Neural progenitor cell (in vitro differentiated cells): ENCODE results near the gene NFIA. TPM values are rescaled to one million over a fixed set of nuclear protein-coding genes. Genes with fewer than 3 reads are reported as not detected.

Source experiments
- DNase-seq: peaks from one replicate; pipeline ENCODE4 v3.0.0-alpha.2; 2016; ENCODE audit warnings: low spot score
- H2AFZ ChIP-seq: fragments of 200-600 bp; sonication (generic); replicated peaks from 2 replicates; pipeline ENCODE4 v1.6.1; 2016; ENCODE audit warnings: antibody characterized with exemption
- H3F3A ChIP-seq: fragments of 200-600 bp; sonication (generic); 2 replicates; pipeline ENCODE4 v1.6.1; 2016; ENCODE audit warnings: antibody characterized with exemption, low read depth
- H3K27ac ChIP-seq: fragments of 200-600 bp; sonication (generic); 2 replicates; pipeline ENCODE4 v1.5.1; 2016; ENCODE audit warnings: mild to moderate bottlenecking
- H3K27me3 ChIP-seq: fragments of 200-600 bp; sonication (generic); 2 replicates; pipeline ENCODE4 v1.6.1; 2016; ENCODE audit warnings: mild to moderate bottlenecking, moderate library complexity
- H3K36me3 ChIP-seq: fragments of 200-600 bp; sonication (generic); 2 replicates; pipeline ENCODE4 v1.5.1; 2016
- H3K4me1 ChIP-seq: fragments of 200-600 bp; sonication (generic); 2 replicates; pipeline ENCODE4 v1.6.1; 2016; ENCODE audit warnings: mixed run types
- H3K4me2 ChIP-seq: fragments of 200-600 bp; sonication (generic); 2 replicates; pipeline ENCODE4 v1.6.1; 2016
- H3K4me3 ChIP-seq: fragments of 200-600 bp; sonication (generic); 2 replicates; pipeline ENCODE4 v1.5.1; 2016
- H3K79me2 ChIP-seq: fragments of 200-600 bp; sonication (generic); 2 replicates; pipeline ENCODE4 v1.6.1; 2016; ENCODE audit warnings: low read depth
- H3K9ac ChIP-seq: fragments of 200-600 bp; sonication (generic); 2 replicates; pipeline ENCODE4 v1.6.1; 2016
- H3K9me3 ChIP-seq: fragments of 200-600 bp; sonication (generic); 2 replicates; pipeline ENCODE4 v1.5.1; 2016; ENCODE audit warnings: low read depth
- H4K20me1 ChIP-seq: fragments of 200-600 bp; sonication (generic); 2 replicates; pipeline ENCODE4 v1.6.1; 2016; ENCODE audit warnings: low read depth
- H3K27ac Mint-ChIP-seq: 3 replicates; pipeline ENCODE4 v1.8.0; 2021; ENCODE audit warnings: mixed read lengths
- H3K27me3 Mint-ChIP-seq: 2 replicates; pipeline ENCODE4 v1.8.0; 2022; ENCODE audit warnings: low read depth, mild to moderate bottlenecking, inconsistent platforms, moderate library complexity, mixed read lengths; ENCODE audit not compliant: insufficient read depth
- H3K36me3 Mint-ChIP-seq: 3 replicates; pipeline ENCODE4 v1.8.0; 2021; ENCODE audit warnings: mixed read lengths
- H3K4me1 Mint-ChIP-seq: 3 replicates; pipeline ENCODE4 v1.8.0; 2021; ENCODE audit warnings: mixed read lengths
- H3K4me3 Mint-ChIP-seq: 3 replicates; pipeline ENCODE4 v1.8.0; 2021; ENCODE audit warnings: mild to moderate bottlenecking, moderate library complexity, mixed read lengths
- H3K9me3 Mint-ChIP-seq: 3 replicates; pipeline ENCODE4 v1.8.0; 2020; ENCODE audit warnings: mixed read lengths
- CTCF ChIP-seq: fragments of 200-600 bp; sonication (generic); IDR thresholded peaks from 2 replicates; pipeline ENCODE4 v1.5.1; 2017; ENCODE audit warnings: antibody characterized with exemption, mild to moderate bottlenecking
- EZH2 ChIP-seq: fragments of 200-600 bp; sonication (generic); IDR thresholded peaks from 2 replicates; pipeline ENCODE4 v1.6.1; 2017; ENCODE audit warnings: antibody characterized with exemption, mild to moderate bottlenecking, moderate library complexity
- EZH2phosphoT487 ChIP-seq: fragments of 200-600 bp; sonication (generic); IDR thresholded peaks from 2 replicates; pipeline ENCODE4 v1.6.1; 2017; ENCODE audit warnings: antibody characterized with exemption
- total RNA-seq: library from RNA; depleted of rRNA; stranded (reverse); fragments of >200 nt; gene quantifications from 2 replicates; pipeline ENCODE4 v1.2.3, GENCODE V29; 2015; ENCODE audit warnings: low replicate concordance

Gene NFIA
- total RNA-seq, 1 donor from 2014 or later, result 5.3 TPM

- Histone ChIP-seq H3K9ac (no peak overlapping the region), H3K79me2 (no peaks in the 10 kb centered on the region), H3K27me3 (no peaks in the 10 kb centered on the region), H3K27ac (no peak overlapping the region), H3F3A (no peaks in the 10 kb centered on the region), H3K4me3 (no peak overlapping the region), H4K20me1 (no peaks in the 10 kb centered on the region), H3K36me3 (no peaks in the 10 kb centered on the region), H3K4me1 (peaks cover 25% of the 10 kb centered on the region), H3K4me2 (no peak overlapping the region), H3K9me3 (no peaks in the 10 kb centered on the region), H2AFZ (no peak overlapping the region)
- Mint-ChIP-seq H3K27me3 (peaks cover 4% of the 10 kb centered on the region), H3K27ac (no peak overlapping the region), H3K36me3 (peaks cover 8% of the 10 kb centered on the region), H3K4me1 (peaks cover 16% of the 10 kb centered on the region), H3K9me3 (no peaks in the 10 kb centered on the region), H3K4me3 (no peak overlapping the region)
- TF ChIP-seq CTCF (no peak), EZH2 (no peak), EZH2phosphoT487 (no peak)
- DNase-seq, result no peak
Measured at GRCh38 chr1:61299463-61299862, 217.1 kb downstream of the NFIA start.

- no peaks in the 10 kb centered on the region for H3K79me2 ChIP-seq
- H3F3A ChIP-seq, result no peaks in the 10 kb centered on the region
- Mint-ChIP-seq H3K36me3 (peaks cover 11% of the 10 kb centered on the region), H3K9me3 (no peaks in the 10 kb centered on the region), H3K27me3 (peaks cover 4% of the 10 kb centered on the region), H3K4me1 (peaks cover 16% of the 10 kb centered on the region), H3K27ac (no peak overlapping the region), H3K4me3 (no peak overlapping the region)
- no peaks in the 10 kb centered on the region for H3K36me3 ChIP-seq
- H3K27ac ChIP-seq, result no peak overlapping the region
- H3K4me2 ChIP-seq, result no peak overlapping the region
- H3K9ac ChIP-seq, result no peak overlapping the region
- TF ChIP-seq EZH2 (no peak), EZH2phosphoT487 (no peak), CTCF (no peak)
- DNase-seq, result no peak
- H3K9me3 ChIP-seq, result no peaks in the 10 kb centered on the region
- no peaks in the 10 kb centered on the region for H3K27me3 ChIP-seq
- H3K4me3 ChIP-seq, result no peak overlapping the region
- H4K20me1 ChIP-seq, result no peaks in the 10 kb centered on the region
- no peak overlapping the region for H2AFZ ChIP-seq
- peaks cover 17% of the 10 kb centered on the region for H3K4me1 ChIP-seq
Measured at GRCh38 chr1:61300899-61301298, 218.5 kb downstream of the NFIA start.

GRCh38 chr1:61301824-61302657 lies 219.7 kb downstream of the NFIA start:
- H3K9ac ChIP-seq, result no peak overlapping the region

More at GRCh38 chr1:61301824-61302657, 219.7 kb downstream of the NFIA start:
- peaks cover 2% of the 10 kb centered on the region for H3K9me3 Mint-ChIP-seq
- no peak for DNase-seq
- Histone ChIP-seq H3K9me3 (no peaks in the 10 kb centered on the region), H3K4me3 (no peak overlapping the region), H3K4me1 (peaks cover 5% of the 10 kb centered on the region), H3K4me2 (no peak overlapping the region), H3K36me3 (no peaks in the 10 kb centered on the region), H3F3A (no peaks in the 10 kb centered on the region), H3K79me2 (no peaks in the 10 kb centered on the region), H3K27me3 (no peaks in the 10 kb centered on the region), H2AFZ (no peak overlapping the region), H4K20me1 (no peaks in the 10 kb centered on the region), H3K27ac (no peak overlapping the region)
- H3K27me3 Mint-ChIP-seq, result peaks cover 6% of the 10 kb centered on the region
- H3K4me3 Mint-ChIP-seq, result no peak overlapping the region
- H3K4me1 Mint-ChIP-seq, result peaks cover 20% of the 10 kb centered on the region
- H3K27ac Mint-ChIP-seq, result no peak overlapping the region
- H3K36me3 Mint-ChIP-seq, result peaks cover 8% of the 10 kb centered on the region
- TF ChIP-seq EZH2, result no peak
- no peak for TF ChIP-seq EZH2phosphoT487
- no peak for TF ChIP-seq CTCF
